OCI-LY7 (cell line): ENCODE measurements around the gene GPS1. TPM values are rescaled to one million over a fixed set of nuclear protein-coding genes. Genes with fewer than 3 reads are reported as not detected.

ENCODE experiments used
- BruUV-seq: library from RNA; stranded (reverse); fragments of 400-500 nt; replicated peaks from 2 replicates; lab custom pipeline; 2021; lab: Mats Ljungman, UMichigan
- CTCF ChIA-PET: fragments of 300-600 bp; sonication (Branson Sonifier 250); formaldehyde crosslinking; loops from one replicate; lab custom pipeline; 2022; ENCODE audit warnings: antibody characterized with exemption; ENCODE audit not compliant: unreplicated experiment; lab: Charles Lee
- POLR2A ChIA-PET: fragments of 300-600 bp; sonication (Branson Sonifier 250); formaldehyde crosslinking; loops from one replicate; lab custom pipeline; 2022; ENCODE audit warnings: antibody characterized with exemption; lab: Charles Lee
- DNase-seq: peaks from one replicate; pipeline ENCODE4 v3.0.0-alpha.2; 2015; ENCODE audit warnings: low spot score
- H2AFZ ChIP-seq: fragments of 200-600 bp; sonication (generic), shearing (Covaris generic); 2 replicates; pipeline ENCODE4 v1.6.1; 2014; ENCODE audit warnings: mild to moderate bottlenecking, antibody characterized with exemption, low read length, moderate library complexity
- H3K27ac ChIP-seq: fragments of 200-600 bp; sonication (generic); 2 replicates; pipeline ENCODE4 v1.5.1; 2014; ENCODE audit warnings: mixed run types, low read depth, mild to moderate bottlenecking, moderate library complexity, low read length, inconsistent platforms; ENCODE audit not compliant: poor library complexity, severe bottlenecking
- H3K36me3 ChIP-seq: fragments of 200-600 bp; sonication (generic); 2 replicates; pipeline ENCODE4 v1.6.1; 2014; ENCODE audit warnings: mild to moderate bottlenecking, antibody characterized with exemption, low read length, moderate library complexity, mixed read lengths; ENCODE audit not compliant: insufficient read depth
- H3K4me1 ChIP-seq: fragments of 200-600 bp; sonication (generic); 2 replicates; pipeline ENCODE4 v1.5.1; 2014; ENCODE audit warnings: mild to moderate bottlenecking, low read length; ENCODE audit not compliant: insufficient read depth, poor library complexity, severe bottlenecking
- H3K4me2 ChIP-seq: fragments of 200-600 bp; sonication (generic); 2 replicates; pipeline ENCODE4 v1.6.1; 2014; ENCODE audit warnings: mild to moderate bottlenecking, low read length
- H3K4me3 ChIP-seq: fragments of 200-600 bp; sonication (generic); 2 replicates; pipeline ENCODE4 v1.5.1; 2014; ENCODE audit warnings: mild to moderate bottlenecking, low read depth, low read length; ENCODE audit not compliant: poor library complexity, severe bottlenecking
- H3K79me2 ChIP-seq: fragments of 200-600 bp; sonication (generic); 2 replicates; pipeline ENCODE4 v1.6.1; 2016; ENCODE audit warnings: low read depth, mild to moderate bottlenecking, low read length, moderate library complexity, mixed read lengths; ENCODE audit not compliant: insufficient read depth
- H3K9me2 ChIP-seq: fragments of 200-600 bp; sonication (generic); 2 replicates; pipeline ENCODE4 v1.6.1; 2016; ENCODE audit warnings: mild to moderate bottlenecking, low read length, mixed read lengths; ENCODE audit not compliant: insufficient read depth
- H3K9me3 ChIP-seq: fragments of 200-600 bp; sonication (generic); 2 replicates; pipeline ENCODE4 v1.6.1; 2014; ENCODE audit warnings: mild to moderate bottlenecking, mixed run types, low read length, mixed read lengths
- H4K20me1 ChIP-seq: fragments of 200-600 bp; sonication (generic); 2 replicates; pipeline ENCODE4 v1.6.1; 2014; ENCODE audit warnings: mild to moderate bottlenecking, antibody characterized with exemption, low read length, moderate library complexity, mixed read lengths; ENCODE audit not compliant: insufficient read depth
- EZH2phosphoT487 ChIP-seq: fragments of 200-600 bp; sonication (generic); IDR thresholded peaks from 2 replicates; pipeline ENCODE4 v1.6.1; 2018; ENCODE audit warnings: low read depth, borderline replicate concordance, mild to moderate bottlenecking, mixed run types, antibody characterized with exemption, low read length, moderate library complexity, mixed read lengths
- intact Hi-C: fragments of 100-400 bp; cut with micrococcal nuclease; formaldehyde crosslinking; loops from one replicate; pipeline ENCODE4 v1.10.0; 2022; ENCODE audit not compliant: unreplicated experiment
- total RNA-seq, 2 experiments: library from RNA; depleted of rRNA in 1 of 2; stranded (reverse); fragments of >200 nt in 1 of 2; shearing (Covaris generic) in 1 of 2; gene quantifications; 2 replicates each; pipeline ENCODE4 v1.2.3, GENCODE V29; 2014 to 2022
- TF ChIP-seq, protein P1 (sequence below): fragments of 200-600 bp; sonication (generic); conservative IDR thresholded peaks from 2 replicates; pipeline ENCODE4 v1.5.1; 2014; ENCODE audit warnings: mild to moderate bottlenecking, antibody characterized with exemption, low read length, moderate library complexity, mixed read lengths

Gene GPS1
- total RNA-seq, 2 experiments from 2014 or later, result 133 to 169 TPM

DNA sequence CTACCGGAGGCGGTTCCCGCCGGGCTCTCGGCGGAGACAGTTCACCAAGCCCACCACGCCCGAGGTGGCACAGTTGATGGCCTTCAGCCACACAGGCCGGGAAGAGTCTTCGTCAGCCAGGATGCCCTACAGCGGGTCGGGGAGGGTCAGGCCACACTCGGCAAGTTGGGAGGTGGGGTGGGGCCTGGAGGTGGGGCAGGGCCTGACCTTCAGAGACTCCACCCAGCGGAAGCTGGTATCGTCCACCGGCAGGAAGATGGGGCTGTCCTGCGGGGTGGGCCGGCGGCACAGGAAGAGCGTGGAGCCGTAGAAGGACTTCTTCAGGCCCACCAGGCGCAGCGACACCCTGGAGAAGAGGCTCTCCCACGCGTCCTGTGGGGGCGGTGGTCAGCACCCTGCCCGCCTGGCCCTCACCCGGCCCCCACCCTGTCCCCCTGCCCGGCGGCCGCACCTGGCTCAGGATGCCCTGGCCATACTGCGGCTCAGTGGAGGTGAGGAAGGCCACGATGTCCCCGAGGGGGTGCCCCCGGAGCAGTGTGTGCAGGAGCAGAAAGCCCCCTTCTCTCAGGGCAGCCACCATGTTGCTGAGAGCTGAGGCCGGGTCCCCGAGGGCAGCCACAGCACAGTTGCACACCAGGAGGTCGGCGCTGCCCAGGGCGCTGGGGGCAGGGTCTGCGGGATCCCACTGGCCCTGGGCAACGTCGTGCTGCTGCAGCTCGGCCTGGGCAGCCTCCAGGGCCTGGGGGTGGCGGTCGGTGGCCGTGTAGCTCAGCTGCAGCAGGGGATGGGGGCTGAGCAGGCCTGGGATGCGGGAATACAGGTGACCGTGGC lies 33.5 kb downstream of the GPS1 start:
- no peaks in the 10 kb centered on the region for H4K20me1 ChIP-seq
- no TSS peak for BruUV-seq
- POLR2A ChIA-PET, result no interaction called here

DNA sequence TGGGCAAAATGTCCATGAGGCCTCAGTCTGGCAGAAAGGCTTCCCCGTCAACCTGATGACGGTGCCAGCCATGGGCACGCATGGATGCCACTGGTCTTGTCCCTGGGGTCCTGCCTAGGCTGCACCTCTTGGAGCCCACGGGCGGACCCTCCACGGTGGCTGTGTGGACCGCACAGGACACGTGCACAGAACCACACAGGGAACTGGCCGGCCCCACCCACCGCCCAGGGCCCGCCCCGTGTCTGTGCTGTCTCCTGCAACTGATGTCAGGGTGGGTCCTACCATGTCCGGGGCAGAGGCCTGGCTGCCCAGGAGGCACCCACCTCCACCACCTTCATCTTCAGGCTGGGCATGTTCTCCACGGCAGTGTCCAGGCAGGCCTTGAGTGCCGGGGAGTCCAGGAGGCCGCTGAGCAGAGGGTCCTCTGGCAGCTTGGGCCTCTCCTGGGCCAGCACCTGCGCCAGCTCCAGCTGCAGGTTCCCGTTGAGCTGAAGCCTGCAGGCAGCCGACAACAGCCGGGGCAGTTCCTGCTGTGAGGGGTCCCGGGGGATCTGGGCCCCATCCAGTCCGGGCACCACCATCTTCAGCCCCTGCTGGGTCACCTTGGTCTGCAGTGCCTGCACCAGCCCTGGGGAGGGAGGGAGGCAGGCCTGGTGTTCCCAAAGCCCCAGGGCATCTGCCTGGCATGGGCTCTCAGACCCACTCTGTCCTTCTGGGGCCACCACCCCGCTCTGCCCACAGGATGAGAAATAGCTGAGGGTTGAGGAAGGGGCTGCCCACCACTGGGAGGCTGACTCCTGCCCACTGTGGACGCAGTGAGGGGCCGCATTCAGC lies 34.5 kb downstream of the GPS1 start:
- TF ChIP-seq, protein P1, sequence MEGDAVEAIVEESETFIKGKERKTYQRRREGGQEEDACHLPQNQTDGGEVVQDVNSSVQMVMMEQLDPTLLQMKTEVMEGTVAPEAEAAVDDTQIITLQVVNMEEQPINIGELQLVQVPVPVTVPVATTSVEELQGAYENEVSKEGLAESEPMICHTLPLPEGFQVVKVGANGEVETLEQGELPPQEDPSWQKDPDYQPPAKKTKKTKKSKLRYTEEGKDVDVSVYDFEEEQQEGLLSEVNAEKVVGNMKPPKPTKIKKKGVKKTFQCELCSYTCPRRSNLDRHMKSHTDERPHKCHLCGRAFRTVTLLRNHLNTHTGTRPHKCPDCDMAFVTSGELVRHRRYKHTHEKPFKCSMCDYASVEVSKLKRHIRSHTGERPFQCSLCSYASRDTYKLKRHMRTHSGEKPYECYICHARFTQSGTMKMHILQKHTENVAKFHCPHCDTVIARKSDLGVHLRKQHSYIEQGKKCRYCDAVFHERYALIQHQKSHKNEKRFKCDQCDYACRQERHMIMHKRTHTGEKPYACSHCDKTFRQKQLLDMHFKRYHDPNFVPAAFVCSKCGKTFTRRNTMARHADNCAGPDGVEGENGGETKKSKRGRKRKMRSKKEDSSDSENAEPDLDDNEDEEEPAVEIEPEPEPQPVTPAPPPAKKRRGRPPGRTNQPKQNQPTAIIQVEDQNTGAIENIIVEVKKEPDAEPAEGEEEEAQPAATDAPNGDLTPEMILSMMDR, result no peak
- no peak for TF ChIP-seq EZH2phosphoT487
- H3K79me2 ChIP-seq, result no peaks in the 10 kb centered on the region
- no peaks in the 10 kb centered on the region for H3K9me2 ChIP-seq
- no TSS peak for BruUV-seq
- no peaks in the 10 kb centered on the region for H3K9me3 ChIP-seq
- peaks cover 100% of the 10 kb centered on the region for H3K36me3 ChIP-seq
- H3K4me2 ChIP-seq, result no peak overlapping the region
- POLR2A ChIA-PET, result no interaction called here
- no peak for DNase-seq
- no peak overlapping the region for H3K27ac ChIP-seq
- H2AFZ ChIP-seq, result no peak overlapping the region
- intact Hi-C loops, result no loop called here
- CTCF ChIA-PET, result no interaction called here
- no peak overlapping the region for H3K4me3 ChIP-seq
- H3K4me1 ChIP-seq, result no peaks in the 10 kb centered on the region
- no peaks in the 10 kb centered on the region for H4K20me1 ChIP-seq

More for the DNA sequence above, 33.5 kb downstream of the GPS1 start:
- Histone ChIP-seq H3K9me2 (no peaks in the 10 kb centered on the region), H3K4me2 (no peak overlapping the region), H3K9me3 (no peaks in the 10 kb centered on the region), H2AFZ (no peak overlapping the region), H3K27ac (no peak overlapping the region), H3K4me1 (no peaks in the 10 kb centered on the region), H3K79me2 (no peaks in the 10 kb centered on the region), H3K36me3 (peaks cover 100% of the 10 kb centered on the region), H3K4me3 (no peak overlapping the region)
- TF ChIP-seq EZH2phosphoT487, result no peak
- TF ChIP-seq, protein P1, result no peak
- CTCF ChIA-PET, result no interaction called here
- intact Hi-C loops, result no loop called here
- DNase-seq, result no peak
